Mesenchymal stem cell (in vitro differentiated cells and primary cell): ENCODE data around the gene DENND2A.
"Not testable (repeated sequence)": the region's sequence is repeated elsewhere in the genome, so short reads cannot be mapped to it uniquely, and the experiment has no call there.

Experiments
- DNase-seq: peaks from one replicate; pipeline ENCODE4 v3.0.0-alpha.2; 2013
- H2AFZ ChIP-seq: one replicate; pipeline ENCODE4 v1.6.1; 2013; ENCODE audit warnings: low read depth, mild to moderate bottlenecking, control low read depth, inconsistent platforms, low read length, moderate library complexity
- H2AK5ac ChIP-seq: 2 replicates; pipeline ENCODE4 v1.6.1; 2013; ENCODE audit warnings: low read length, moderate library complexity, mild to moderate bottlenecking, inconsistent platforms; ENCODE audit not compliant: severe bottlenecking
- H2BK120ac ChIP-seq: one replicate; pipeline ENCODE4 v1.6.1; 2013; ENCODE audit warnings: low read depth, mild to moderate bottlenecking, inconsistent platforms, low read length, moderate library complexity
- H2BK12ac ChIP-seq, 2 experiments: one replicate each; pipeline ENCODE4 v1.6.1; 2013; ENCODE audit warnings: inconsistent platforms in 2 of 2, low read length in 2 of 2, mild to moderate bottlenecking in 2 of 2, moderate library complexity in 2 of 2, control low read depth in 1 of 2
- H2BK15ac ChIP-seq: one replicate; pipeline ENCODE4 v1.6.1; 2013; ENCODE audit warnings: mild to moderate bottlenecking, low read depth, inconsistent platforms; ENCODE audit not compliant: poor library complexity, severe bottlenecking
- H2BK5ac ChIP-seq: 2 replicates; pipeline ENCODE4 v1.6.1; 2013; ENCODE audit warnings: low read depth, mild to moderate bottlenecking, low read length, control low read depth, inconsistent platforms; ENCODE audit not compliant: poor library complexity, severe bottlenecking
- H3K14ac ChIP-seq, 2 experiments: one replicate each; pipeline ENCODE4 v1.6.1; 2013; ENCODE audit warnings: inconsistent platforms in 2 of 2, low read length in 2 of 2, control low read depth in 1 of 2, mild to moderate bottlenecking in 1 of 2, moderate library complexity in 1 of 2
- H3K18ac ChIP-seq, 2 experiments: one replicate each; pipeline ENCODE4 v1.6.1; 2013; ENCODE audit warnings: inconsistent platforms in 2 of 2, low read length in 2 of 2, control low read depth in 1 of 2, low read depth in 1 of 2, mild to moderate bottlenecking in 1 of 2
- H3K23ac ChIP-seq, 2 experiments: one replicate each; pipeline ENCODE4 v1.6.1; 2013; ENCODE audit warnings: inconsistent platforms in 2 of 2, low read length in 2 of 2, mild to moderate bottlenecking in 2 of 2, moderate library complexity in 2 of 2, control low read depth in 1 of 2
- H3K27ac ChIP-seq: 2 replicates; pipeline ENCODE4 v1.5.1; 2013; ENCODE audit warnings: mild to moderate bottlenecking, moderate library complexity, low read length, control low read depth, inconsistent platforms; ENCODE audit not compliant: poor library complexity, severe bottlenecking
- H3K27me3 ChIP-seq, 2 experiments: 2 replicates each; pipeline versions ENCODE4 v1.6.1 to v1.7.0; 2013; ENCODE audit warnings: low read length in 2 of 2, mild to moderate bottlenecking in 2 of 2, moderate library complexity in 2 of 2, control low read depth in 1 of 2, inconsistent platforms in 1 of 2; ENCODE audit not compliant: control insufficient read depth in 1 of 2, insufficient read depth in 1 of 2
- H3K36me3 ChIP-seq, 2 experiments: 2 replicates each; pipeline versions ENCODE4 v1.6.1 to v1.7.0; 2013; ENCODE audit warnings: low read length in 2 of 2, control low read depth in 1 of 2, inconsistent platforms in 1 of 2, low read depth in 1 of 2, mild to moderate bottlenecking in 1 of 2; ENCODE audit not compliant: insufficient read depth in 2 of 2, control insufficient read depth in 1 of 2
- H3K4ac ChIP-seq, 2 experiments: one replicate each; pipeline ENCODE4 v1.6.1; 2013; ENCODE audit warnings: inconsistent platforms in 2 of 2, low read length in 2 of 2, mild to moderate bottlenecking in 2 of 2, moderate library complexity in 2 of 2, control low read depth in 1 of 2, low read depth in 1 of 2
- H3K4me1 ChIP-seq: 2 replicates; pipeline ENCODE4 v1.6.1; 2013; ENCODE audit warnings: low read depth, low read length, control low read depth; ENCODE audit not compliant: control insufficient read depth, insufficient read depth
- H3K4me2 ChIP-seq: 2 replicates; pipeline ENCODE4 v1.6.1; 2013; ENCODE audit warnings: low read length, mild to moderate bottlenecking, inconsistent platforms; ENCODE audit not compliant: poor library complexity, severe bottlenecking
- H3K4me3 ChIP-seq, 2 experiments: 2 replicates each; pipeline versions ENCODE4 v1.5.1 to v1.7.0; 2013; ENCODE audit warnings: low read length in 2 of 2, mild to moderate bottlenecking in 2 of 2, control low read depth in 1 of 2, low read depth in 1 of 2; ENCODE audit not compliant: insufficient read depth in 1 of 2
- H3K79me1 ChIP-seq: replicated peaks from 2 replicates; pipeline ENCODE4 v1.6.1; 2013; ENCODE audit warnings: mild to moderate bottlenecking, control low read depth, low read length, inconsistent platforms; ENCODE audit not compliant: poor library complexity, severe bottlenecking
- H3K9ac ChIP-seq: 2 replicates; pipeline ENCODE4 v1.7.0; 2013; ENCODE audit warnings: mild to moderate bottlenecking, low read length, moderate library complexity
- H3K9me3 ChIP-seq: 2 replicates; pipeline ENCODE4 v1.7.0; 2013; ENCODE audit warnings: mild to moderate bottlenecking, low read length; ENCODE audit not compliant: control insufficient read depth
- H4K8ac ChIP-seq: one replicate; pipeline ENCODE4 v1.6.1; 2013; ENCODE audit warnings: inconsistent platforms, mild to moderate bottlenecking, low read length, moderate library complexity
- H4K91ac ChIP-seq: one replicate; pipeline ENCODE4 v1.6.1; 2013; ENCODE audit warnings: mild to moderate bottlenecking, low read length, inconsistent platforms
- WGBS: methylation state at CpG from one replicate; pipeline ENCODE4 v1.1.7; 2013; ENCODE audit warnings: mixed read lengths; 5-methylcytosine and 5-hydroxymethylcytosine counted together

DENND2A gene

GRCh38 chr7:140645166-140645900 lies 4.7 kb upstream of the DENND2A start:
- Histone ChIP-seq H2AK5ac (no peak overlapping the region), H3K27me3 (no peaks in the 10 kb centered on the region), H3K79me1 (peaks cover 15% of the 10 kb centered on the region), H4K91ac (no peak overlapping the region), H3K23ac (no peak overlapping the region), H3K18ac (no peak overlapping the region), H2BK5ac (no peak overlapping the region), H3K4ac (no peak overlapping the region), H3K9ac (no peak overlapping the region), H4K8ac (no peak overlapping the region), H2BK12ac (no peak overlapping the region), H3K36me3 (peaks cover 0 to 9% of the 10 kb centered on the region in 2 experiments), H2BK15ac (no peak overlapping the region), H3K4me2 (no peak overlapping the region), H3K9me3 (no peaks in the 10 kb centered on the region), H3K14ac (no peak overlapping the region), H2BK120ac (no peak overlapping the region), H3K27ac (no peak overlapping the region), H2AFZ (no peak overlapping the region), H3K4me3 (no peak overlapping the region), H3K4me1 (peaks cover 25% of the 10 kb centered on the region)
- DNase-seq = no peak
- 88% methylated on average over 8 of the region's 8 CpGs for WGBS

- Histone ChIP-seq H3K79me1 (peaks cover 15% of the 10 kb centered on the region), H3K4me1 (peaks cover 22% of the 10 kb centered on the region)
- not testable (repeated sequence) for H3K4ac ChIP-seq, H3K36me3 ChIP-seq, H3K23ac ChIP-seq, H3K27ac ChIP-seq, H4K8ac ChIP-seq, H3K9ac ChIP-seq, H2AK5ac ChIP-seq, H2BK5ac ChIP-seq, H3K27me3 ChIP-seq, H2AFZ ChIP-seq, H3K18ac ChIP-seq, H3K9me3 ChIP-seq, H3K4me3 ChIP-seq, H3K4me2 ChIP-seq, H2BK15ac ChIP-seq, H2BK120ac ChIP-seq, DNase-seq, H4K91ac ChIP-seq, H3K14ac ChIP-seq, H2BK12ac ChIP-seq
- 97% methylated on average over 12 of the region's 13 CpGs for WGBS
Measured at GRCh38 chr7:140644761-140645160, 4.1 kb upstream of the DENND2A start.

GRCh38 chr7:140643416-140643815 lies 2.8 kb upstream of the DENND2A start:
- Histone ChIP-seq H3K79me1 (peaks cover 15% of the 10 kb centered on the region), H3K4ac (no peak overlapping the region), H3K4me2 (no peak overlapping the region), H3K18ac (no peak overlapping the region), H3K27ac (no peak overlapping the region), H2AFZ (no peak overlapping the region), H3K36me3 (peaks cover 0 to 9% of the 10 kb centered on the region in 2 experiments), H4K8ac (no peak overlapping the region), H3K9ac (no peak overlapping the region), H3K4me3 (no peak overlapping the region), H2BK120ac (no peak overlapping the region), H3K14ac (no peak overlapping the region), H2BK15ac (no peak overlapping the region), H2BK5ac (no peak overlapping the region), H2BK12ac (peak overlapping the region in 1 of 2 experiments; percentile 7), H4K91ac (no peak overlapping the region), H3K23ac (no peak overlapping the region), H3K4me1 (peaks cover 25% of the 10 kb centered on the region), H3K9me3 (no peaks in the 10 kb centered on the region), H2AK5ac (peak overlapping the region; percentile 84), H3K27me3 (no peaks in the 10 kb centered on the region)
- WGBS = 82% methylated on average over 2 of the region's 5 CpGs
- DNase-seq = no peak

GRCh38 chr7:140641524-140642195 lies 1.0 kb upstream of the DENND2A start:
- Histone ChIP-seq H3K27me3 (no peaks in the 10 kb centered on the region), H3K9me3 (no peaks in the 10 kb centered on the region), H2BK15ac (no peak overlapping the region), H3K23ac (no peak overlapping the region), H3K9ac (peak overlapping the region; percentile 92), H3K79me1 (peaks cover 15% of the 10 kb centered on the region), H2BK12ac (peak overlapping the region; percentile 11 to 19), H2AFZ (peak overlapping the region; percentile 46), H3K4me1 (peaks cover 28% of the 10 kb centered on the region), H2BK120ac (no peak overlapping the region), H4K91ac (peak overlapping the region; percentile 84), H3K36me3 (peaks cover 0 to 11% of the 10 kb centered on the region in 2 experiments), H3K18ac (peak overlapping the region; percentile 18 to 95), H3K4me2 (peak overlapping the region; percentile 77), H3K27ac (peak overlapping the region; percentile 71), H2AK5ac (peak overlapping the region; percentile 88), H4K8ac (peak overlapping the region; percentile 92), H3K4ac (peak overlapping the region in 1 of 2 experiments; percentile 24), H2BK5ac (peak overlapping the region; percentile 98), H3K4me3 (peak overlapping the region; percentile 76 to 92), H3K14ac (no peak overlapping the region)
- DNase-seq = peak; percentile 27
- WGBS = 48% methylated on average over 15 of the region's 15 CpGs
